ENCODE results near the gene IL25.

DNA sequence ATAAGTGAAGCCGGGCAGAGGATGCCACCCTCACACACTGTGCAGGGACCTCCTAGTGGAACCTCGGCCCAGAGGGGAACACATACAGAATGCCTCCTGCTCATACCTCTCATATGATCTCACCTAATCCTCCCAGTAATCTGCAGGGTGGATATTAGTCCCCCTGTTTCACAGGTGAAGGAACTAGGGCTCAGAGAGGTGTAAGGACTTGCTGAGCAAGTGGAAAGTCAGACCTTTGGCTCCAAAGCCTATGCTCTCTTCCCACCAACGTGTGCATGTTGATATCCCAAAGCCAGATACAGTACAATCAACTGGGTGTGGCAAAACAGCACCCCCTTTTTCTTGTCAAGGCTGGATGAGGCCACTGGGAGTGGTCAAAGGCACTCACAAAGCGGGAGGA is 31.3 kb downstream of the IL25 start:
- TF ChIP-seq, protein P1, sequence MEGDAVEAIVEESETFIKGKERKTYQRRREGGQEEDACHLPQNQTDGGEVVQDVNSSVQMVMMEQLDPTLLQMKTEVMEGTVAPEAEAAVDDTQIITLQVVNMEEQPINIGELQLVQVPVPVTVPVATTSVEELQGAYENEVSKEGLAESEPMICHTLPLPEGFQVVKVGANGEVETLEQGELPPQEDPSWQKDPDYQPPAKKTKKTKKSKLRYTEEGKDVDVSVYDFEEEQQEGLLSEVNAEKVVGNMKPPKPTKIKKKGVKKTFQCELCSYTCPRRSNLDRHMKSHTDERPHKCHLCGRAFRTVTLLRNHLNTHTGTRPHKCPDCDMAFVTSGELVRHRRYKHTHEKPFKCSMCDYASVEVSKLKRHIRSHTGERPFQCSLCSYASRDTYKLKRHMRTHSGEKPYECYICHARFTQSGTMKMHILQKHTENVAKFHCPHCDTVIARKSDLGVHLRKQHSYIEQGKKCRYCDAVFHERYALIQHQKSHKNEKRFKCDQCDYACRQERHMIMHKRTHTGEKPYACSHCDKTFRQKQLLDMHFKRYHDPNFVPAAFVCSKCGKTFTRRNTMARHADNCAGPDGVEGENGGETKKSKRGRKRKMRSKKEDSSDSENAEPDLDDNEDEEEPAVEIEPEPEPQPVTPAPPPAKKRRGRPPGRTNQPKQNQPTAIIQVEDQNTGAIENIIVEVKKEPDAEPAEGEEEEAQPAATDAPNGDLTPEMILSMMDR (IDR thresholded peaks at IDR 0.05), result no peak
- TF ChIP-seq POLR2A (IDR thresholded peaks at IDR 0.05) (no peak), POLR2AphosphoS5 (IDR thresholded peaks at IDR 0.05) (no peak), EP300 (IDR thresholded peaks at IDR 0.05) (no peak)

Data from upper lobe of left lung (tissue), 4 donors.